Subcutaneous preadipocyte (primary cell): ENCODE results near the gene HIF1AN. TPM values are rescaled to one million over a fixed set of nuclear protein-coding genes. Genes with fewer than 3 reads are reported as not detected.

Experiments
- total RNA-seq: library from RNA; depleted of rRNA; stranded (reverse); fragments of >200 nt; gene quantifications from 2 replicates; pipeline ENCODE4 v1.2.3, GENCODE V29; 2012

HIF1AN gene
- total RNA-seq, result 7.3 and 11.5 TPM in 2 replicates

DNA sequence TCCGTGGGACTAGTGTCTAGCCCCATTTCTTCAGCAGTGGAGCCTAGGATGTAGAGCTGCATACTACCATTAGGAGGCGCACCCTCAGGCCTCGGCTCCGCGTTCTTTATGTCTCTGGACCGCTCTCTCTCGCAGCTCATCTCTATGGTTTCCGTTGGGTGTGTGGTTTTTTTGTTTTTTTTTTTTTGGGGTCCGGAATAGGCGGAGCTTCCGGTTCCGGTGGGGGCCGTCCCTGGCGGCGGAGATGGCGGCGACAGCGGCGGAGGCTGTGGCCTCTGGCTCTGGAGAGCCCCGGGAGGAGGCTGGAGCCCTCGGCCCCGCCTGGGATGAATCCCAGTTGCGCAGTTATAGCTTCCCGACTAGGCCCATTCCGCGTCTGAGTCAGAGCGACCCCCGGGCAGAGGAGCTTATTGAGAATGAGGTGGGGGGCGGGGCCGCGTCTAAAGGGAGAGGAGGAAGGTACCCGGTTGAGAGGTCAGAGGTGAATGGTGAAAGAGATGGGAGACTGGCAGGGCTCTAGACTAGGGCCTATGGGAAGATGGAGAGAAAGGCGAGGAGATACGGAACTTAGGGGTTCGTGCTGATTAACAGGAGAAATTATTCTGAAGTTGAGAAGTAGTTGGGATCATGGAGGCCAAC is at the start of gene HIF1AN:
TSS of gene HIF1AN (plus strand) at position 229 of the 639 bp plus-strand sequence. CDS start at position 245, 16 bp downstream.

DNA sequence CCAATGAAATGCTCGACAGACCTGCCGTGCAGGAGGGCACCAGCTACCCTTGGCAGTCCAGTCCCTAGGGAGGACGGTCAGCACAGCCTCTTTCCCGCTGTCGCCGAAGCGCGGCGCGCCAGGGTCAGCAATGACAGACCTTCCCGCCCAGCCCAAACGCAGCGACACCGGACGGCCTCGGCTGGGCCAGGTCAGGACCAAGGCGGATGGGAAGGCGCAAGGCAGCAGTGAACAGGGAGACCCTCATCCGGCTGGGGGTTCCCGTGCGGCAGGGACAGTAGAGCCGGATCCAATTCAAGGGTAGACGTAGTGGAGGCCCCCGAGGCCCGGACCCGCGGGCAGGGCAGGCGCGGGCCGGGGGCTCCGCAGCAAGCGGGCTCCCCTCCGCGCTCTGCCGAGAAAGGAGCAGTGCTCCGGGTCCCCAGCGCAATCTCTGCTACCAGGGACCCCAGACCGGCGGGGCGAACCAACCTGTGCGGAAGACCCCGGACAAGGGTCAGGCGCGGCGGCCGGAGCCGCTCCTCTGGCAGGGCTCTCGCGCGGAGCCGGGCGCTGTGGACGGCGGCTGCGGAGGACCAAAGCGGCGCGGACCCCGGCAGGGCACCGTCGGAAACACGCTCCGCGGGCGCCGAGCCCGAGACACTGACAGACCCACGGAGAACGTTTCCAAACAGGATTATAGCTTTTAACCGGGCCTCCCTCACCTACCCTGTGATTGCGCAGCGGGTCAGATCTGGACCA is 16.3 kb upstream of the HIF1AN start, which contains the start of gene SEC31B:
TSS of gene SEC31B (minus strand) at position 551 of the 741 bp plus-strand sequence. CDS start 2,909 bp downstream, outside the sequence.

DNA sequence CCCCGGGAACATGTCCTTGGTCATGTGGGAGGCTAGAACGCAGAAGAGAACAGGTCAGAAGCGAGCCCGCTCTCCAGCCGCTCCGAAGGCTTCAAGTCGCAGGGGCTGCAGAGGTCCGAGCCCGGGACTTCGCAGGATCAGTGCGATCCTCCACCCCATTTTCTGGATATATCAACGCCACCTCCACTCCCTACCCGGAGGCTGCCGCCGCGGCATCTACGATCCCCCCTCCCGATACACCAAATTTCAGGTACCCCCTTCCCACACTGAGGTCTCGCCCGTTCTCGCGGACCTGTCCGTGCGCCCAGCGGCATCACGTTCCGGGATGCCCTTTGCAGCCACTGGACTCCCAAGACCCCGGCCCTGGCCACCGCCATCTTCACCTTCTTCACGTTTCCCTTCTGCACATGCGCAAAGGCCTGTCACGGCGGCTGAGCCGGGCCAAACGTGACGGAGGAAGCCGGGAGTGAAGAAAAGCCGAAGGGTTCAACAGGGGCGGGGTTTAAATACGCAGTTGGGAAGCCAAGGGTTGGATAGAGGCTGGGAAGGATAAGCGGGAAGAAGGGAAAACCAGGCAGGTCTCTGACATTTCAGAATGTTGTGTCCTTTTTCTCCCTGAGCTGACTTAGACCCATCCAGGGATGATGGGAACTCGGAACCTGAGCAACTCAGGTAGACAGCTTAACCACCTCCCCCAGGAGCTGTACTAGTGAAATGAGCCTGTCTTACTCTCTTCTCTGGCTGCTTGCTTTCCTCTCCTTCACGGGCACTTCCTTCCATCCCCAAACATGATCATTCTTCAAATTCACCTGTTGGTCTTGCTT is 6.1 kb upstream of the HIF1AN start, which contains the start of gene NDUFB8:
TSS of gene NDUFB8 (minus strand) at position 397 of the 824 bp plus-strand sequence. CDS start at position 377, 20 bp downstream.

Other genes starting within 250 kb of the HIF1AN start
- gene BLOC1S2, start 249.3 kb upstream of the HIF1AN start, total RNA-seq, result 26.0 and 44.8 TPM in 2 replicates
- 0.37 TPM in 1 of 2 replicates, not detected in the other for gene PKD2L1, start 205.7 kb upstream of the HIF1AN start, total RNA-seq
- 384 and 644 TPM in 2 replicates for gene SCD, start 188.7 kb upstream of the HIF1AN start, total RNA-seq
- gene WNT8B, start 72.9 kb upstream of the HIF1AN start, total RNA-seq, result not detected in 2 replicates
- 2.0 and 2.2 TPM in 2 replicates for gene SEC31B, start 16.1 kb upstream of the HIF1AN start, total RNA-seq
- 108 and 122 TPM in 2 replicates for gene NDUFB8, start 6.1 kb upstream of the HIF1AN start, total RNA-seq
- not detected in 2 replicates for gene PAX2, start 209.6 kb downstream of the HIF1AN start, total RNA-seq